Duodenal mucosa (tissue), 2 donors: Measurements from ENCODE around the gene TBX6.
"Not testable (repeated sequence)": the region's sequence is repeated elsewhere in the genome, so short reads cannot be mapped to it uniquely, and the experiment has no call there.

Source experiments
- H3K27ac ChIP-seq: one replicate; pipeline ENCODE4 v1.7.0; 2013; ENCODE audit warnings: low read depth, low read length
- H3K27me3 ChIP-seq, 2 donors: one replicate each; pipeline ENCODE4 v1.7.0; 2013; ENCODE audit warnings: low read length in 2 of 2, control low read depth in 1 of 2; ENCODE audit not compliant: insufficient read depth in 2 of 2, control insufficient read depth in 1 of 2
- H3K36me3 ChIP-seq, 2 donors: one replicate each; pipeline ENCODE4 v1.7.0; 2013; ENCODE audit warnings: low read length in 2 of 2, control low read depth in 1 of 2; ENCODE audit not compliant: insufficient read depth in 2 of 2, control insufficient read depth in 1 of 2
- H3K4me1 ChIP-seq, 2 donors: one replicate each; pipeline ENCODE4 v1.7.0; 2013; ENCODE audit warnings: low read length in 2 of 2, control low read depth in 1 of 2; ENCODE audit not compliant: insufficient read depth in 2 of 2, control insufficient read depth in 1 of 2
- H3K4me3 ChIP-seq, 2 donors: one replicate each; pipeline ENCODE4 v1.7.0; 2013; ENCODE audit warnings: low read length in 2 of 2, low read depth in 1 of 2
- H3K9ac ChIP-seq, 2 donors: one replicate each; pipeline ENCODE4 v1.7.0; 2013; ENCODE audit warnings: low read length in 2 of 2, low read depth in 1 of 2
- H3K9me3 ChIP-seq, 2 donors: one replicate each; pipeline ENCODE4 v1.7.0; 2013; ENCODE audit warnings: low read length in 2 of 2, control low read depth in 1 of 2; ENCODE audit not compliant: control insufficient read depth in 1 of 2

The TBX6 gene

DNA sequence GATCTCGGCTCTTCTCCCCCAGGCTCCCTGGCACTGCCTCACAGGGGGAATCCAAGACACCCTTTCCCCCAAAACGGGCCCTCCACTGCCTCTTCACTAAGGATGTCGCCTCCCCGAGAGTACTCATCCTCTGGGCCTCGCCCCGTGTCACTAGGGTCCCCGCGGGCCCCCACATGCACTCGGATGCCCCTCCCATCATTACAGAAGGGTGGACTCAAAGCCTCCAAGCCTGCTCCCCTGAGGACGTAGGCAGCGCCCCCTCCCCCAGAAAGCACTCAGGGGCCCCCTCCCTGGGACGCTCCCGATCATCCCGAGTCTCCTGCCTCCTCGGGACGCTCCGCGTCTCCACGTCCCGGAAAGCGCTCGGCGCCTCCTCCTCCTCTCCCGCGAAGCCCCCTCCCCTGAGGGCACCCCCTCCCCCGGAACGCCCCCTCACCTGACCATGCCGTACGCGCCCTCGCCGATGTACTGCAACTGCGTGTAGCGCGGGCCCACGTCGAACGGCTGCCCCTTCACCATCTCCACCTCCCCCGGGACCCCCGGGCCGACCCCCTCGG is 31.0 kb upstream of the TBX6 start:
- no peaks in the 10 kb centered on the region for H3K27me3 ChIP-seq
- peak overlapping the region; percentile 90 for H3K27ac ChIP-seq

DNA sequence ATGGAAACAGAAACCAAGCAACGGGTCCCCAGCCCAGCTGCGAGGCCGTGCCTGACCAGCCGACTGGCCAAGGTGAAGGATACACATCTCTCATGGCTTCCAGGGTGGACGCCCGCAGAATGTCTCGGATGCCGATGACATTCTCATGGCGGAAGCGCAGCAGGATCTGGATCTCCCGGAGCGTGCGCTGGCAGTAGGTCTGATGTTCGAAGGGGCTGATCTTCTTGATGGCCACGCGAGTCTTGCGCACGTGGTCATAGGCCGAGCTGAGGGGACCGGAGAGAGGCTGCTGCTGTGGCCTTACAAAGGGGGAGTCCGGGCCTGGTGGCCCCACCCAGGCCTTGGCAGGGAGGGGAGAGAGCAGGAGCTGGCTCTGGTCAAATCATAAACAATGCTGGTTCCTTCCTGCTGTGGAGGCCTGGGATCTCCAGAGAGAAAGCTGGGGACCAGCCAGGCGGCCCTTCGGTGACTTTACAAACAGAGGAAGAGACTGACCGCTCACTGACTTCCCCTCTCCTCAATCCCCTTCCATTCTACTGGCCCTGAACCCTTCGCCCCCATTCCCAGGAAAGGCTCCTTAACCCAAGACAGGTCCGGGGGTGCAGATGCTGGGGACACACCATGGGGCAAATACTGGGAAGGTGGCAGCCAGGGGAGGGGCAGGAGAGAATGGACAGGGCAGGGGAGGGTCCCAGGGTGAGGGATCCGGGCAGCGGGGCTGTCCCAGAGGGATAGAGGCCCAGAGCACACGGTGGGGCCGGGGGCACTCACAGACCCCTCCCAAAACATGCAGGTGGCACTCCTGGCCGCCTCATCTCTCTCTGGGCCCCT is 30.2 kb upstream of the TBX6 start:
- H3K27ac ChIP-seq, result peak overlapping the region; percentile 90
- H3K27me3 ChIP-seq, result no peaks in the 10 kb centered on the region
- H3K4me3 ChIP-seq, result peak overlapping the region; percentile 68 to 83

More for the DNA sequence above, 31.0 kb upstream of the TBX6 start:
- peaks cover 32 to 52% of the 10 kb centered on the region in 2 donors for H3K4me1 ChIP-seq
- no peaks in the 10 kb centered on the region for H3K9me3 ChIP-seq
- peak overlapping the region; percentile 68 to 83 for H3K4me3 ChIP-seq
- H3K36me3 ChIP-seq, result peaks cover 11 to 12% of the 10 kb centered on the region in 2 donors
- H3K9ac ChIP-seq, result peak overlapping the region; percentile 79 to 98

DNA sequence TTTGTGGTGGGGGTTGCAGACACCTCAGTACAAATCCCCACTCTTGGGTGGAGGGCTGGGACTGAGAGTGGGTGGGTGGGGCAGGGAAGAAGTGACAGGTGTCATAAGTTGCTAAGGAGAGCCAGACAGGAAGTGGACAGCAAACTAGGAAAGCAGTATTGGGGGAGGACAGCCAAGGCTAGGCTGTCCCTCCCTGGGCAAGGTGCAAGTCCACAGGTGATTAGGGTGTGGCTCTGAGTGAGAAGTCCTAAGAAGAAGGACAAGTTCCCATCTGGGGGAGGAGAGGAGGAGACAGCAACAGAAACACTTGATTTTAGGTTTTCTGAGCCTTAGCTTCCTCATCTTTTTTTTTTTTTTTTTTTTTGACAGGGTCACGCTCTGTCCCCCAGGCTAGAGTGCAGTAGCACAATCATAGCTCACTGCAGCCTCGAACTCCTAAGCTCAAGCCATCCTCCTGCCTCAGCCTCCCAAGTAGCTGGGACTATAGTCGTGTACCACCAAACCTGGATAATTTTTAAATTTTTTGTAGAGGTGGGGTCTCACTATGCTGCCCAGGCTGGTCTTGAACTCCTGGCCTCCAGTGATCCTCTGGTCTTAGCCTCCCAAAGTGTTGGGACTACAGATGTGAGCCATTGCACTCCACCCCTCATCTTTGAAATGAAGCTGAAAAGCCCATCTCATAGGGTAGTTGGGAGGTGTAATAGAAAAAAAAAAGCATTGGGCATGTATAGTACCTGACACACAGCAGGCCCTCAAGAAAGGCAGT is 28.8 kb upstream of the TBX6 start:
- Histone ChIP-seq H3K9ac (peak overlapping the region; percentile 0 to 79), H3K36me3 (peaks cover 18 to 28% of the 10 kb centered on the region in 2 donors), H3K4me3 (no peak overlapping the region), H3K9me3 (no peaks in the 10 kb centered on the region), H3K4me1 (peaks cover 40 to 71% of the 10 kb centered on the region in 2 donors), H3K27me3 (no peaks in the 10 kb centered on the region), H3K27ac (peak overlapping the region; percentile 76)

More for the DNA sequence above, 30.2 kb upstream of the TBX6 start:
- H3K9ac ChIP-seq, result peak overlapping the region; percentile 79 to 98
- H3K9me3 ChIP-seq, result no peaks in the 10 kb centered on the region
- peaks cover 39 to 60% of the 10 kb centered on the region in 2 donors for H3K4me1 ChIP-seq
- peaks cover 18 to 20% of the 10 kb centered on the region in 2 donors for H3K36me3 ChIP-seq

DNA sequence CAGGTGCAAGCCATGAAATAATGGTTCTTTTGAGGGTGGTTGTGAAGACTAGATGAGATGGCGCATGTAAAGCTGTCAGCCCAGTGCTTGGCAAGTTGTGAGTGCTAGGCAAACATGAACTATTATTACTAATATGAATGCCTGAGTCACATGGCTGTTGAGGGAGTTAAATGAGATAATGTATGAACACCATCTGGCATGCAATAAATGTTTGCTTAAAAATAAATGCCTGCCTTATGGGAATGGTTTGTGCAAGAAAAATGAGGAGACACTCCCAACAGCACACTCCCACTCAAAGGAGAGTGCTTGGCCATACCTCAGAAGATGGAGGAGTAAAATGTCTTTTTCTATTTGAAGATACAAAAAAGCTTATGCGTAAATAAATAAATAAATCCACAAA is 27.7 kb upstream of the TBX6 start:
- H3K9me3 ChIP-seq, result no peaks in the 10 kb centered on the region
- peak overlapping the region in 1 of 2 donors; percentile 0 for H3K9ac ChIP-seq
- H3K4me3 ChIP-seq, result no peak overlapping the region
- peaks cover 18 to 32% of the 10 kb centered on the region in 2 donors for H3K36me3 ChIP-seq
- H3K27me3 ChIP-seq, result no peaks in the 10 kb centered on the region
- H3K4me1 ChIP-seq, result peaks cover 48 to 82% of the 10 kb centered on the region in 2 donors
- H3K27ac ChIP-seq, result no peak overlapping the region

DNA sequence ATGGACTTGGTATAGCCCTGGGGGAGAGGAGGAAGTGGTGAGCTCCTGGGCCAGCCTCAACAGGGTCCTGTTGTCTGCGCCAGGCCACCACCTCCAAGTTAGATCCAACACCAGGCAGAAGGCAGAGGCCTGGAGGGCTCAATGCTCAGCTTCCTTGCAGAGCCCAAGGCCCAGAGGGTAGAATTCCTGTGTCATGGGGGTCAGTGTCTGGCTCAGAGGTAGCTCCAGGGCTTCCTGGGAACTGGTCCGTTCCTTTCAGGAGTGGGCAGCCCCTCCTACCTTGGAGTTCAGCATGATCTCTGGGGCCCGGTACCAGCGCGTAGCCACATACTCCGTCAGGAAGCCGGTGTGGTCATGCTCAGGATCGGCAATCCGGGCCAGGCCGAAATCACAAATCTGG is 26.0 kb upstream of the TBX6 start:
- Histone ChIP-seq H3K4me1 (peaks cover 63 to 89% of the 10 kb centered on the region in 2 donors), H3K36me3 (peaks cover 18 to 36% of the 10 kb centered on the region in 2 donors), H3K9me3 (no peaks in the 10 kb centered on the region), H3K4me3 (no peak overlapping the region), H3K27me3 (no peaks in the 10 kb centered on the region), H3K27ac (no peak overlapping the region), H3K9ac (no peak overlapping the region)

DNA sequence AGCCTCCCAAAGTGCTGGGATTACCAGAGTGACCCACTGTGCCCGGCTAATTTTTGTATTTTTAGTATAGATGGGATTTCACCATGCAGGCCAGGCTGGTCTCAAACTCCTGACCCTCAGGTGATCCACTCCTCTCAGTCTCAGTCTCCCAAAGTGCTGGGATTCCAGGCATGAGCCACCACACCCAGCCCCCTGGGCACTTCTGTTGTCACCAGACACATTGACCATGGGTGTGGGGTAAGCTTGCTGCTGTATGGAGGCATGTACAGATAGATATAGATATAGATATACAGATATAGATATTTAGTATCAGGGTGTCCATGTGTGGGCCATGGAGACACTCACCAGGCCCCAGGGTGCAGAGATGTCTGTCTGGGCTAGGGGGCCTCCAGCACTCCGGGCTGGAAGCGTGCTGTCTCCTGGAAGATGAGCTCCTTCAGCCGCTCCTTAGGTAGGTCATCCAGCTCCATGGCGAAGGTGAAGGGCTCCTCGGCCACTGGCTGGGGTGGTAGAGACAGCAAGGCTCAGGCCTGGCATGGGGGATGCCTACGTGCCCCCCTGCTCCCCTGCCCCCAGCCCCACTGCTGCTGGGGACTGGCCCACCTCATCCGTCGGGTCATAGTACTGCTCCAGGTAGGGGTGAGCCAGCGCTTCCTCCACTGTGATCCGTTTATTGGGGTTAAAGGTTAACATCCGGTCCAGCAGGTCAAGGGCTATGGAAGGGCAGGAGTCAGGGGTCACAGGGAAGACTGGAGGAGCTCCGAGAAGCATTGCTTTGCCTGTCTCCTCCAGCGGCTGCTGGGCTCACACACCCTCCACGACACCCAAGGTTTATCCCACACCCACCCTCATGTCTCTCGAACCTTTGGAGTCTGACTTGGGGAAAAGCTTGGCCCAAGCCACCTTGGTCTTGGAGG is 24.8 kb upstream of the TBX6 start:
- no peak overlapping the region for H3K4me3 ChIP-seq
- H3K36me3 ChIP-seq, result peaks cover 24 to 36% of the 10 kb centered on the region in 2 donors
- H3K27ac ChIP-seq, result peak overlapping the region; percentile 30
- no peaks in the 10 kb centered on the region for H3K27me3 ChIP-seq
- peaks cover 59 to 80% of the 10 kb centered on the region in 2 donors for H3K4me1 ChIP-seq
- no peak overlapping the region for H3K9ac ChIP-seq
- no peaks in the 10 kb centered on the region for H3K9me3 ChIP-seq

DNA sequence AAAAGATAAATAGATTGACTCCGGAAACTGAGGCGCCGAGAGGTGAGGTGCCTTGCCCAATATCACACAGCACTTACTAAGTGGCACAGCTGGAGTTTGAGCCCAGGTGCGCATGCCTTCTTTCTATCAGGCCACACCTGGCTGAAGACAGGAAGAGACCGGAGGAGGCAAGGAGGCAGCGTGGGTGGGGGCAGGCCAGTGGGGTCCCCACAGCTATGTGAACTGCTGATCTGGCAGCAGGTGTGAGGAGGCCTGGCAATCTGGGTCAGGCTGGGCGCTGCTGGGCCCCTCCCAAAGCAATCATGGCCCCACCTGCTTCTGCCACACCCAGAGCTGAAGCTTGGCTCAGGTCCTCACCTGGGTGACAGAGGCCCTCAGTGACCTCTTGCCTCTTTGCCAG is 23.5 kb upstream of the TBX6 start:
- H3K9ac ChIP-seq, result peak overlapping the region in 1 of 2 donors; percentile 29

DNA sequence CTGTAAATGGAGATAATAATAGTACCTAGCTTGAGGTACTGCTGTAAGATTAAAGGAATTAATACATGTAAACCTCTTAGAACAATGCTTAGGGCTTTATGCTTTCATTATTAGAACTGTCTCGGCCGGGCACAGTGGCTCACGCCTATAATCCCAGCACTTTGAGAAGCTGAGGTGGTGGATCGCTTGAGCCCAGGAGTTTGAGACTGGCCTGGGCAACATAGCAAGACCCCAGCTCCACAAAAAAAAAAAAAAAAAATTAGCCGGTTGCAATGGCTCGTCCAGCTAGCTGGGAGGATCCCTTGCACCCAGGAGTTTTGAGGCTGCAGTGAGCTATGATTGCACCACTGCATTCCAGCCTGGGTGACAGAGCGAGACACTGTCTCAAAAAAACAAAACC is 23.1 kb upstream of the TBX6 start:
- peaks cover 28 to 49% of the 10 kb centered on the region in 2 donors for H3K36me3 ChIP-seq
- peak overlapping the region in 1 of 2 donors; percentile 29 for H3K9ac ChIP-seq
- not testable (repeated sequence) for H3K4me3 ChIP-seq, H3K9me3 ChIP-seq, H3K27me3 ChIP-seq, H3K27ac ChIP-seq
- peaks cover 47 to 65% of the 10 kb centered on the region in 2 donors for H3K4me1 ChIP-seq

More for the DNA sequence above, 23.5 kb upstream of the TBX6 start:
- H3K27ac ChIP-seq, result peak overlapping the region; percentile 46
- no peak overlapping the region for H3K4me3 ChIP-seq
- peaks cover 51 to 68% of the 10 kb centered on the region in 2 donors for H3K4me1 ChIP-seq
- H3K36me3 ChIP-seq, result peaks cover 28 to 49% of the 10 kb centered on the region in 2 donors
- H3K9me3 ChIP-seq, result no peaks in the 10 kb centered on the region
- no peaks in the 10 kb centered on the region for H3K27me3 ChIP-seq

DNA sequence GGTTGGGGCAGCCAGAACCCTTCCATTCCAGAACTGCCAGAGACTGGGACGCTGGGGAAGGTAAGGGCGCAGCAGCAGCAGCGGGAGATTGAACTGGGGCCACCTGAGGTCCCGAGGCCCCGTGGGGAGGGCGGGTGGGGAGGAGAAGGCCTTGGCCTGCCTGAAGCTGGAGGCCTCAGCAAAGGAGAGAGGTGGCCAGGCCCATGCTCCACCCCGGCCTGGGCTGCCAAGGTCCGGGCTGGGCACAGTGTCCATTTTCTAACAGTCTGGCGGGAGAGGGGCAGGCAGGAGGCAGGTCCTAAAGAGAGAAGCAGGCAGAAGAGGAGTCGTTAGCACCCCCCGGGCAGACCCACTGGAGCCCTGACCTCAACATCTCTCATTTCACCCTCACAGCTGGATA is 22.7 kb upstream of the TBX6 start:
- H3K27me3 ChIP-seq, result no peaks in the 10 kb centered on the region
- no peaks in the 10 kb centered on the region for H3K9me3 ChIP-seq
- no peak overlapping the region for H3K4me3 ChIP-seq
- H3K36me3 ChIP-seq, result peaks cover 28 to 47% of the 10 kb centered on the region in 2 donors
- H3K27ac ChIP-seq, result no peak overlapping the region
- peak overlapping the region in 1 of 2 donors; percentile 29 for H3K9ac ChIP-seq
- peaks cover 43 to 61% of the 10 kb centered on the region in 2 donors for H3K4me1 ChIP-seq
